Kidney epithelial cell (primary cell): ENCODE measurements around the gene MEF2C. TPM values are rescaled to one million over a fixed set of nuclear protein-coding genes. Genes with fewer than 3 reads are reported as not detected.

Source experiments
- DNase-seq: peaks from one replicate; pipeline ENCODE4 v3.0.0-alpha.2; 2010; ENCODE audit warnings: low read depth
- H3K27me3 ChIP-seq: 2 replicates; pipeline ENCODE4 v1.6.0; 2011; ENCODE audit warnings: low read length; ENCODE audit not compliant: control insufficient read depth, insufficient read depth
- H3K36me3 ChIP-seq: 2 replicates; pipeline ENCODE4 v1.5.1; 2011; ENCODE audit warnings: low read length; ENCODE audit not compliant: control insufficient read depth, insufficient read depth
- H3K4me3 ChIP-seq: 2 replicates; pipeline ENCODE4 v1.5.1; 2011; ENCODE audit warnings: low read depth, mild to moderate bottlenecking, control low read depth, low read length
- CTCF ChIP-seq: IDR thresholded peaks from 2 replicates; pipeline ENCODE4 v1.5.1; 2011; ENCODE audit warnings: mild to moderate bottlenecking, moderate library complexity, low read length, control low read depth, inconsistent platforms; ENCODE audit not compliant: insufficient read depth, poor library complexity, severe bottlenecking
- total RNA-seq: library from RNA; depleted of rRNA; stranded (reverse); fragments of >200 nt; gene quantifications from 2 replicates; pipeline ENCODE4 v1.2.3, GENCODE V29; 2015

The MEF2C gene
- total RNA-seq, 1 donor from 2014 or later: 4.8 TPM

- H3K4me3 ChIP-seq: no peak overlapping the region
- no peaks in the 10 kb centered on the region for H3K36me3 ChIP-seq
- no peak for DNase-seq
- no peaks in the 10 kb centered on the region for H3K27me3 ChIP-seq
- TF ChIP-seq CTCF: no peak
Measured at GRCh38 chr5:88778736-88779135, 104.2 kb downstream of the MEF2C start.

- TF ChIP-seq CTCF: no peak
- no peak overlapping the region for H3K4me3 ChIP-seq
- no peaks in the 10 kb centered on the region for H3K27me3 ChIP-seq
- H3K36me3 ChIP-seq: no peaks in the 10 kb centered on the region
- no peak for DNase-seq
Measured at GRCh38 chr5:88776692-88777091, 106.3 kb downstream of the MEF2C start.

GRCh38 chr5:88772831-88773230 lies 110.2 kb downstream of the MEF2C start:
- DNase-seq: no peak
- no peak overlapping the region for H3K4me3 ChIP-seq
- TF ChIP-seq CTCF: no peak

GRCh38 chr5:88772047-88772446 lies 110.9 kb downstream of the MEF2C start:
- no peaks in the 10 kb centered on the region for H3K36me3 ChIP-seq
- H3K4me3 ChIP-seq: no peak overlapping the region
- no peak for TF ChIP-seq CTCF
- no peaks in the 10 kb centered on the region for H3K27me3 ChIP-seq
- no peak for DNase-seq

More at GRCh38 chr5:88772831-88773230, 110.2 kb downstream of the MEF2C start:
- Histone ChIP-seq H3K27me3 (no peaks in the 10 kb centered on the region), H3K36me3 (no peaks in the 10 kb centered on the region)

GRCh38 chr5:88770276-88771257 lies 112.4 kb downstream of the MEF2C start:
- Histone ChIP-seq H3K4me3 (no peak overlapping the region), H3K27me3 (no peaks in the 10 kb centered on the region), H3K36me3 (no peaks in the 10 kb centered on the region)
- DNase-seq: no peak
- TF ChIP-seq CTCF: no peak
